Measurements from ENCODE around the gene ZMYND8.

Gene ZMYND8

DNA sequence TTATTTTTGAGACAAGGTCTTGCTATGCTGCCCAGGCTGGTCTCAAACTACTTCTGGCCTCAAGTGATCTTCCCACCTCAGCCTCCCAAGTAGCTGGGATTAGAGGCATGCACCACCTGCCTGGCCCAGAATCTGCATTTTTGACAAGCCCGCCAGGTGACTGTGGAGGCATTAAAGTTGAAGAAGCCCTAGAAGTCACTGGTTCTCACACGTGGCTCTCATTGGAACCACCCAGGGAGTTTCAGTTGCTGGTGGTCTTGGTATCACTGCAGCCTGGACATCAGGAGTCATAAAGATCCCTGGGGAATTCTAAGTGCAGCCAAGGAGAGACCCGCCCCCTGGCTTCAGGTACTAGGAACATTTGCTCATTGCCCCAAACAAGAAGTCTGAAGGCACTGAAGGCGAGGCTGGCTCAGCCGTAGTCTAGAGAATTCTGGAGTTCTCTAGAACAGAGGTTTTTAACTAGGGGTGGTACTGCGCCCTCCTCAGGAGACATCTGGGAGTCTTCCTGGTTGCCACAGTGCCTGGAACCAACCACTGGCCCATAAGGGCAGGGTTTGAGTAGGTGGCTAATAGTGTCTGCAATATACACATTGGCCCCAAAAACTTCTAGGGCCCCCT lies 182.8 kb downstream of the ZMYND8 start:
- Histone ChIP-seq H3K36me3 (ENCODE audit: insufficient read depth, low read length) (no peaks in the 10 kb centered on the region), H3K4me1 (ENCODE audit: insufficient read depth, low read length) (no peaks in the 10 kb centered on the region), H3K9me3 (ENCODE audit: low read length) (no peaks in the 10 kb centered on the region), H3K27me3 (ENCODE audit: insufficient read depth, low read length) (peaks cover 8% of the 10 kb centered on the region), H3K4me3 (ENCODE audit: low read length) (no peak overlapping the region), H2AFZ (ENCODE audit: low read depth, low read length) (no peak overlapping the region)

DNA sequence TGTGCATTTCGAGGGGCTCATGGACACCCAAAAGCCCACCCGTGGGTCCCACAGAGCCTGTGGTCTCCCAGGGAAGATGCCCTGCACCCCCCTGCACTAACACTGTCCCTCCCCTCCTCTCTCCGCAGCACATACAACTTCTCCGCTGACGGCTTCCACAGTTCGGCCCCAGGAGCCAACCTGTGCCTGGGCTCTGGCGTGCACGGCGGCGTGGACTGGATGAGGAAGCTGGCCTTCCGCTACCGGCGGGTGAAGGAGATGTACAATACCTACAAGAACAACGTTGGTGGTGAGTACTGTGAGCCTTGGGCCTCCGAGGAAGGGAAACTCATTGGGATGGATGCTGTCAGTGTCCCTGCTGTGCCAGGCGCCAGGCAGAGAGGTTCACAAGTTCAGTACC lies 183.9 kb downstream of the ZMYND8 start:
- Histone ChIP-seq H3K36me3 (ENCODE audit: insufficient read depth, low read length) (no peaks in the 10 kb centered on the region), H3K4me1 (ENCODE audit: insufficient read depth, low read length) (no peaks in the 10 kb centered on the region), H3K27me3 (ENCODE audit: insufficient read depth, low read length) (peaks cover 8% of the 10 kb centered on the region), H3K4me3 (ENCODE audit: low read length) (no peak overlapping the region), H2AFZ (ENCODE audit: low read depth, low read length) (no peak overlapping the region), H3K9me3 (ENCODE audit: low read length) (peaks cover 1% of the 10 kb centered on the region)

DNA sequence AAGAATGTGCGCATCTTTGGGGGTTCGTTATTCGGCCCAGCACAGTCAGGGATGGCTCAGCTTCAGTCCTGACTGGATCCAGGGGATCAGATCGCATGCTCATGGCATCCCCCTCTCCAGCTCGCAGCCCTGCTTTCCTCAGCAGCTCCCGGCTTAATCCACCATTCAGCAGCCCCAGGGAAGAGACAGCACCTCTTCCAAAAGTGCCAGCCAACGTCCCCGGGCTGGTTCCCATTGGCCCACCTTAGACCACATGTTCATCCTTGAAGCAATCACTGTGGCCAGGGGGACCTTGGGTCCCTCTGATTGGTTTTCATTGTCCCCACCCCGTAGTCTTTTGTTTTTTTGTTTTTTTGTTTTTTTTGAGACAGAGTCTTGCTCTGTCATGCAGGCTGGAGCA lies 188.7 kb downstream of the ZMYND8 start:
- peaks cover 4% of the 10 kb centered on the region for H3K9me3 ChIP-seq (ENCODE audit: low read length)
- no peaks in the 10 kb centered on the region for H3K36me3 ChIP-seq (ENCODE audit: insufficient read depth, low read length)

DNA sequence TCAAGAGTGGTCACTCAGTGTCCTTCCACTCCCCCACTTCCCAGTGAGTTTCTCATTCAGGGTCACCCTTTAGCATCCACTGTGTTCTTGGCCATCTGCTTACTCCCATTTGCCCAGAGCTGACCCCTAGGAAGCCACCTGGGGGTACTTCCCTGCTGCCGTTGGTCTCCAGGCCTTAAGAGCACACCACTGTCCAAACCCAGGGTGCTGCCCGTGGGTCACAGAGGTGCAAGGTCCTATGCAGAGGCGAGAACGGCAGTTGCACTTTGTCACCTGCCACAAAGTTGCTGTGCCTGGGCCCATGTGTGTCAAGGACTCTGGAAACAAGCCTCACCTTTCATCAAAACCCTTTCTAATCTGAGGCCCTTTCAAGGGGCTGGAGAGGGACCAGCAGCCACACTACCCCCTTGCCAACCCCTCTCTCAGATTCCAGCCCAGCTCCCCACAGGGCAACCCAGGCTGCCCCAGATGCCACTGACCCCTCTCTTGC lies 191.1 kb downstream of the ZMYND8 start:
- H2AFZ ChIP-seq (ENCODE audit: low read depth, low read length) = no peak overlapping the region
- H3K4me3 ChIP-seq (ENCODE audit: low read length) = no peak overlapping the region
- peaks cover 4% of the 10 kb centered on the region for H3K9me3 ChIP-seq (ENCODE audit: low read length)
- no peaks in the 10 kb centered on the region for H3K36me3 ChIP-seq (ENCODE audit: insufficient read depth, low read length)
- H3K27me3 ChIP-seq (ENCODE audit: insufficient read depth, low read length) = no peaks in the 10 kb centered on the region
- H3K4me1 ChIP-seq (ENCODE audit: insufficient read depth, low read length) = no peaks in the 10 kb centered on the region

More for the DNA sequence above, 188.7 kb downstream of the ZMYND8 start:
- no peak overlapping the region for H3K4me3 ChIP-seq (ENCODE audit: low read length)
- H2AFZ ChIP-seq (ENCODE audit: low read depth, low read length) = no peak overlapping the region
- H3K4me1 ChIP-seq (ENCODE audit: insufficient read depth, low read length) = no peaks in the 10 kb centered on the region
- no peaks in the 10 kb centered on the region for H3K27me3 ChIP-seq (ENCODE audit: insufficient read depth, low read length)

DNA sequence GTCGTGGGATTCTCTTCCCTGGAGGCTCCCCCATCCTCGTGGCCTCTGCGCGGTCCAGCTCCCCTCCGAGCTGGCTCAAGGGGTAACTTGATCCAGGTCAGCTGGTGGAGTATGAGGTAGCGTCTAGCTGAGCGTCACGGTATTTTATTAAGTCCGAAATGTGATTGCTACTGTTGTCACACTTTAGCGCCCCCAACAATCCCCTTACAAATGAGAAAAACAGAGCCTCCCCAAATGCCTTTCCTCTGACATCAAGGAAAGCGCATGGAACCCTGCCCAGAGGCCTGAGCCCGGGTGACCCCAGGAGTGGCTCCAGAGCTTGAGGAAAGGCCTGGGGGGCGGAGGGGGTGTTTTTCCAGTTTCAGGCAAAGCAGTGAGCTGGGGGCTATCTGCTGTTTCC lies 192.4 kb downstream of the ZMYND8 start:
- no peaks in the 10 kb centered on the region for H3K36me3 ChIP-seq (ENCODE audit: insufficient read depth, low read length)
- H3K9me3 ChIP-seq (ENCODE audit: low read length) = peaks cover 4% of the 10 kb centered on the region
- no peak overlapping the region for H2AFZ ChIP-seq (ENCODE audit: low read depth, low read length)
- no peak overlapping the region for H3K4me3 ChIP-seq (ENCODE audit: low read length)
- H3K4me1 ChIP-seq (ENCODE audit: insufficient read depth, low read length) = no peaks in the 10 kb centered on the region
- no peaks in the 10 kb centered on the region for H3K27me3 ChIP-seq (ENCODE audit: insufficient read depth, low read length)

DNA sequence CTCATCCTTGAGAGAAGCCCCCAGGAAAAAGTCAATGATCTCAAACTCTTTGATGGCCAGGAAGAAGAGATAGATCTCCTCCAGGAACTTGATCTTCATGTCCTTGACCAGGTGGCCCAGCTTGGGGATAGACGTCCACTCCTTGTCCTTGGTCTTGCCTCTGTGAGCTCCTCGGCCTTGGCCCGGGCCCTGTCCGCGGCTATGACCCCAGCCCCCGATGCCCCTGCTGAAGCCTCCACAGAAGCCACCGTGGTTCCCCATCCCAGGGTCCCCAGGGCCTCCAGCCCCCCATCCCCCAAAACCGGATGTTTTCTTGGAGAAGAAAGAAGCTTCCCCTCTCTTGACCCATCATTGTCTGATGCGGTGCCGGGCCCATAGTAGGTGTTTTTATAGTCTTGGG lies 195.1 kb downstream of the ZMYND8 start:
- Histone ChIP-seq H3K36me3 (ENCODE audit: insufficient read depth, low read length) (no peaks in the 10 kb centered on the region), H3K27me3 (ENCODE audit: insufficient read depth, low read length) (no peaks in the 10 kb centered on the region), H3K4me3 (ENCODE audit: low read length) (no peak overlapping the region), H3K4me1 (ENCODE audit: insufficient read depth, low read length) (no peaks in the 10 kb centered on the region), H2AFZ (ENCODE audit: low read depth, low read length) (no peak overlapping the region), H3K9me3 (ENCODE audit: low read length) (peaks cover 2% of the 10 kb centered on the region)

DNA sequence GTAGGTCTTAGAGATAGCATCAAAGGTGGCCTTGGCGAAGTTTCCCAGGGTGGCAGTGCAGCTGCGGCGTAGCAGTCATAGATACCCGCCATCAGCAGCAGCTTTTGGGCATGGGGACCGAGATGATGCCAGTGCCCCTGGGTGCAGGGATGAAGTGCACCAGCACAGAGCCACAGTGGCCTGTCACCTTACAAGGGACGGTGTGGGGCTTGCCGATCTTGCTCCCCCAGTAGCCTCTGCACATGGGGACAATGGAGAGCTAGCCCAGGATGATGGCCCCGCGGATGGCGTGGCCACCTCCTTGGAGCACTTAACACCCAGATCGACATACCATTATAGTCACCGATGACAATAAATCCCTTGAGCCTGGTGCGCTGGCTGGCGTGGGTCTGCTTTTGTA lies 195.5 kb downstream of the ZMYND8 start:
- H3K9me3 ChIP-seq (ENCODE audit: low read length) = peaks cover 2% of the 10 kb centered on the region
- H3K4me1 ChIP-seq (ENCODE audit: insufficient read depth, low read length) = no peaks in the 10 kb centered on the region
- H3K36me3 ChIP-seq (ENCODE audit: insufficient read depth, low read length) = no peaks in the 10 kb centered on the region
- no peak overlapping the region for H3K4me3 ChIP-seq (ENCODE audit: low read length)
- no peak overlapping the region for H2AFZ ChIP-seq (ENCODE audit: low read depth, low read length)
- no peaks in the 10 kb centered on the region for H3K27me3 ChIP-seq (ENCODE audit: insufficient read depth, low read length)

DNA sequence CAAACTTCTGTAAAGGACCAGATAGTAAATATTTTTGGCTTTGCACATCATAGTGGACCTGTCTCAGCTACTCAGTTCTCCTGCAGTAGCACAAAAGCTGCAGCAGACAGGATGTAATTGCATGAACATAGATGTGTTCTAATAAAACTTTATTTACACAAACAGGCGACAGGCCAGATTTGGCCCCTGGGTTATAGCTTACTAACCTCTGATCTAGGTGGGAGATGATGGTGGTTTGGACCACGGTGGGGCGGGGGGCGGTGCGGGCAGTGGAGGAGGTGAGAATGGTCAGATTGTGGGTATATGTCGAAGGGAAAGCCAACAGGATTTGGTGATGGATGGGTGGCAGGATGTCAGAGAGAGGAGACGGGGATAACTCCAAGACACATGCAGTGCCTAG lies 196.3 kb downstream of the ZMYND8 start:
- Histone ChIP-seq H3K36me3 (ENCODE audit: insufficient read depth, low read length) (no peaks in the 10 kb centered on the region), H3K4me1 (ENCODE audit: insufficient read depth, low read length) (no peaks in the 10 kb centered on the region), H3K9me3 (ENCODE audit: low read length) (peaks cover 2% of the 10 kb centered on the region), H2AFZ (ENCODE audit: low read depth, low read length) (no peak overlapping the region), H3K27me3 (ENCODE audit: insufficient read depth, low read length) (no peaks in the 10 kb centered on the region), H3K4me3 (ENCODE audit: low read length) (no peak overlapping the region)
